Left lung (tissue), 10 donors: ENCODE measurements around the gene ITPK1. TPM values are rescaled to one million over a fixed set of nuclear protein-coding genes. Genes with fewer than 3 reads are reported as not detected.
A peak's percentile ranks its signal among the peaks of the same experiment; 100 is the strongest.
"Not testable (repeated sequence)": the region's sequence is repeated elsewhere in the genome, so short reads cannot be mapped to it uniquely, and the experiment has no call there.

Experiments
- ATAC-seq: fragments of 200-7000 bp; cut with Tn5 transposase; one replicate; pipeline ENCODE4 v1.9.1; 2020; ENCODE audit warnings: moderate library complexity
- DNase-seq, 4 donors: peaks; one replicate each; pipeline ENCODE4 v3.0.0-alpha.2; 2013 to 2020
- H3K27ac ChIP-seq, 2 donors: fragments of 200-600 bp; sonication (generic) in 1 of 2; one replicate each; pipeline versions ENCODE4 v1.5.0 to v1.8.0; 2020 to 2021
- H3K27me3 ChIP-seq, 2 donors: fragments of 200-600 bp; sonication (generic) in 1 of 2; one replicate each; pipeline versions ENCODE4 v1.5.0 to v1.8.0; 2020 to 2021
- H3K36me3 ChIP-seq, 2 donors: fragments of 200-600 bp; sonication (generic) in 1 of 2; one replicate each; pipeline versions ENCODE4 v1.5.0 to v1.8.0; 2020 to 2021
- H3K4me1 ChIP-seq, 2 donors: fragments of 200-600 bp; one replicate each; pipeline ENCODE4 v1.8.0; 2021
- H3K4me3 ChIP-seq, 2 donors: fragments of 200-600 bp; sonication (generic) in 1 of 2; one replicate each; pipeline versions ENCODE4 v1.5.0 to v1.8.0; 2020 to 2021; ENCODE audit warnings: mild to moderate bottlenecking in 1 of 2
- H3K9me3 ChIP-seq, 2 donors: fragments of 200-600 bp; sonication (generic) in 1 of 2; one replicate each; pipeline versions ENCODE4 v1.5.0 to v1.8.0; 2020 to 2021
- CTCF ChIP-seq, 2 donors: fragments of 200-600 bp; sonication (generic) in 1 of 2; IDR thresholded peaks; one replicate each; pipeline versions ENCODE4 v1.5.0 to v1.8.0; 2021; ENCODE audit warnings: antibody characterized with exemption in 2 of 2
- intact Hi-C, 2 donors: fragments of 100-400 bp; cut with DNase I; formaldehyde crosslinking; loops; one replicate each; pipeline versions ENCODE4 v1.11.2 to v1.14.2; 2022
- polyA plus RNA-seq, 6 donors: library from polyadenylated mRNA; unstranded; fragments of 120-200 nt; gene quantifications; one replicate each; pipeline ENCODE4 v1.2.1, GENCODE V29; 2013; ENCODE audit not compliant: insufficient read length in 6 of 6
- total RNA-seq, 2 donors: library from RNA; stranded (reverse); fragmentation: NEBNext Ultra II Directional; extraction: Animal tissue kit (Norgen Biotek cat#: 25700); gene quantifications; one replicate each; pipeline ENCODE4 v1.2.1, GENCODE V29; 2021
- donor health status: DM: no; HTN: yes; CAD: no.
- donor health status: DM: no; HTN: no; CAD: no.

Gene ITPK1
- total and polyA plus RNA-seq, 8 donors: 18.1 to 108 (median 20.8) TPM

- no peaks in the 10 kb centered on the region for H3K36me3 ChIP-seq
- H3K27me3 ChIP-seq: no peaks in the 10 kb centered on the region
- H3K9me3 ChIP-seq: no peaks in the 10 kb centered on the region
- peak overlapping the region; percentile 70 to 74 for H3K27ac ChIP-seq
- intact Hi-C loops: no loop called here
- ATAC-seq: peak; percentile 48
- H3K4me1 ChIP-seq: peaks cover 22 to 78% of the 10 kb centered on the region in 2 donors
- H3K4me3 ChIP-seq: peak overlapping the region; percentile 8 to 91
- peak; percentile 77 to 90 for TF ChIP-seq CTCF (IDR thresholded peaks at IDR 0.05)
- DNase-seq: peak in 3 of 4 donors; percentile 63 to 84 (median 79)
Observed at GRCh38 chr14:93112891-93113677, 2.6 kb downstream of the ITPK1 start.

GRCh38 chr14:93111541-93111940 is 4.2 kb downstream of the ITPK1 start:
- H3K27me3 ChIP-seq, DNase-seq, H3K36me3 ChIP-seq, H3K4me3 ChIP-seq, intact Hi-C loops, ATAC-seq, H3K9me3 ChIP-seq: not testable (repeated sequence)
- H3K27ac ChIP-seq: peak overlapping the region in 1 of 2 donors; percentile 28
- peaks cover 22 to 87% of the 10 kb centered on the region in 2 donors for H3K4me1 ChIP-seq

GRCh38 chr14:93110856-93111419 is 4.8 kb downstream of the ITPK1 start:
- ATAC-seq (no peak), DNase-seq (no peak)
- Histone ChIP-seq H3K27ac (no peak overlapping the region), H3K27me3 (no peaks in the 10 kb centered on the region), H3K36me3 (no peaks in the 10 kb centered on the region), H3K4me3 (no peak overlapping the region), H3K9me3 (no peaks in the 10 kb centered on the region), H3K4me1 (peaks cover 22 to 87% of the 10 kb centered on the region in 2 donors)
- no peak for TF ChIP-seq CTCF (IDR thresholded peaks at IDR 0.05)
- intact Hi-C loops: no loop called here

- intact Hi-C loops: no loop called here
Observed at GRCh38 chr14:93109572-93110481, 5.9 kb downstream of the ITPK1 start.

More at GRCh38 chr14:93109572-93110481, 5.9 kb downstream of the ITPK1 start:
- Histone ChIP-seq H3K4me1 (peaks cover 22 to 97% of the 10 kb centered on the region in 2 donors), H3K36me3 (no peaks in the 10 kb centered on the region), H3K4me3 (no peak overlapping the region), H3K27me3 (no peaks in the 10 kb centered on the region), H3K27ac (no peak overlapping the region), H3K9me3 (no peaks in the 10 kb centered on the region)
- no peak for ATAC-seq
- TF ChIP-seq CTCF (IDR thresholded peaks at IDR 0.05): no peak
- peak in 1 of 4 donors; percentile 53 for DNase-seq
